GM19467 (cell line): ENCODE data around the gene UBP1.
"Not testable (repeated sequence)": the region's sequence is repeated elsewhere in the genome, so short reads cannot be mapped to it uniquely, and the experiment has no call there.

ENCODE experiments used
- ATAC-seq: cut with Tn5 transposase; IDR thresholded peaks from one replicate; pipeline ENCODE4 v1.9.1; 2021; ENCODE audit warnings: mild to moderate bottlenecking, moderate library complexity; ENCODE audit not compliant: unreplicated experiment

Gene UBP1

DNA sequence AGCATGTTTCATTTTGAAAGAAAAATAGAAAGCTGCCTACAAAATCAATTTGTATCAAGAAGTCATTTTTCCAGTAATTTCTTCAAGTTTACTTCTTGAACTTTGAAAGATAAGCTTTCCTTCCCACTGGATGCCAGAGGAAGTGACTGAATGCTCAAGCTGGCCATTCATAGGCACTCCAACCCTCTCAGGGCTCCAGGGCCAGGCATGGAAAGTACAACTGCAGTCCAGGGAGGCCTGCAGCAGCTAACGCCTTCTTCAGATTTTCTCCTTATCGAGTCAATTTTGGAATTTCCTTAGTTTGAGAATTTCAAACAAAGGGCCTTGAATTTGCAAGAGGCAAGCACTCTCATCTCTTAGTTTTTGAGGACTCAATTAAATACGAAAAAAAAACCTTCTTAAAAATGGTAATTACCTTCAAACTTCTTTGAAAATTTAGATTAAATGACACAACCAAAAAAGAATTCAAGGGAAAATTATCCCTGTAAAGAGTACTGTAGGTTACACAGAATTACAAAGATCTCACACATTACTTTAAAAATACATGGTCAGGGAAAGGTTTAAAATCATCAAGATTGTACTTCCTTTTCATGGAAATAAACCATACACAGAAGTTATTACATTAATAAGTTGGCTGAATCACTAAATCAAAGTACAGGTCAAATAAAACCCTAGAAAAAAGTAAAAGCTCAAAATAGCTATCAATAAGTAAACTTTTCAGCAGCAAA is 2.5 kb downstream of the UBP1 start:
- no peak for ATAC-seq

- no peak for ATAC-seq
Measured at GRCh38 chr3:33433843-33434242, 6.4 kb downstream of the UBP1 start.

DNA sequence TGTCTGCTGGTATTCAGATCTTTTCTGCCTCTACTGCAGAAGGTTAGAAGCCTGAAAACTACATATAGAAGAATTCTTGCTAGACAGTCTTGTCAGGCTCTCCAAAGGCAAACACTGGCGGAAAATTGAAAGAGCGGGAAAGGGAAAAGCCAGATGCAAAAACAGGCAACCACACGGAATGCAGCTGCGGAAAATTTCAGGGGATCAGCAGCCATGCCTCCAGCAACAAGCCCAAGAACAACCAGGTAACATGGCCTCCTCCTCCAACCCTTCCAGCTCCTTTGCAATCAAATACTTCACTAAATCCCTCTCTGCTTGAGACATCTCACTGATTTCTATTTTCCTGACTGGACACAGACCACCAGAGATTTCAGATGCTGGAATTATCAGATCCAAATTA is 9.6 kb downstream of the UBP1 start:
- ATAC-seq = no peak

- ATAC-seq = no peak
Measured at GRCh38 chr3:33430061-33430460, 10.1 kb downstream of the UBP1 start.

DNA sequence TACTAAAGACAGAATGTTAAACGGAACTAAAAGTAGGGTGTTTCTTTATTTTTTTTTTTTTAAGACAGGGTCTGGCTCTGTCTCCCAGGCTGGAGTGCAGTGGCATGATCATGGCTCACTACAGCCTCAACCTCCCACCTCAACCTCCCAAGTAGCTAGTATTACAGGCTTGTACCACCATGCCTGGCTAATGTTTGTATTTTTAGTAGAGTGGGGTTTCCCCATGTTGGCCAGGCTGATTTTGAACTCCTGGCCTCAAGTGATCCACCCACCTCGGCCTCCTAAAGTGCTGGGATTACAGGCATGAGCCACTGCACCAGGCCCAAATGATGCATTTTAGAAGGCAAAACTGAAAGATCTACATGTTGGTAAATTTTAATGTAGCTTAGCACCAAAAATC is 10.9 kb downstream of the UBP1 start:
- not testable (repeated sequence) for ATAC-seq

DNA sequence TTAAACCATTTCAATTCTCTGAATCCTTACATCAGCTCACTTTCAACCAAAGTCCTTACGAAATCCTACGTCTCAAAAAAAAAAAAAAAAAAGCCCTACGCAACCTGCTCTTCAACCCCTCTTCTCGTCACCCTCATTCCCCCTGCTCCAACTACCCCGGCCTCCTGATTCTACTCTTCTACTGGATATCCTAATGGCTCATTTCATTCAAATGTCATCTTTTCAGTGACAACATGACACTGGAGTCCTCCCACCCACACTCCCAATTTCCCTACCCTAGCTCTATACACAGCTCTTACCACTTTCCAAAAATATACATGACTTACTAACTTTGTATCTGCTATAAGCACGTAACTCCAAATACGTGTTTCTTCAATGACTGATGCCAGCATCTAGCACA is 11.5 kb downstream of the UBP1 start:
- no peak for ATAC-seq

DNA sequence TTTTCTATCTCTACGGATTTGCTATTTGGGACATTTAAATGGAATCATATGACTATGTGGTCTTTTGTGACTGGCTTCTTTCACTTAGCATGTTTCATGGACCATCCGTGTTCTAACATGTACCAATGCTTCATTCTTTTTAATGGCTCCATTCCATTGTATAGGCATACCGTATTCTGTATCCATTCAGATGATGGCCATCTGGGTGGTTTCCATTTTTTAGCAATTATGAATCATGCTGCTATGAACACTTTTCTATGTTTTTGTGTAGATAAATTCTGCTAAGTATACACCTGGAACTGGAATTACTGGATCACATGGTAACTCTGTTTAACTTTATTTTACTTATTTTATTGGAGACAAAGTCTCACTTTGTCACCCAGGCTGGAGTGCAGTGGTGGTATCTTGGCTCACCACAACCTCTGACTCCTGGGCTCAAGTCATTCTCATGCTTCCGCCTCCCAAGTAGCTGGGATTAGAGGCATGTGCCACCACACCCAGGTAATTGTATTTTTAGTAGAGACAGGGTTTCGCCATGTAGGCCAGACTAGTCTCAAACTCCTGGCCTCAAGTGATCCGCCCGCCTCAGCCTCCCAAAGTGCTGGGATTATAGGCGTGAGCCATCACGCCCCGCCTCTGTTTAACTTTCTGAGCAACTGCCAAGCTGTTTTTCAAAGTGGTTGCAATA is 13.4 kb downstream of the UBP1 start:
- ATAC-seq = no peak

DNA sequence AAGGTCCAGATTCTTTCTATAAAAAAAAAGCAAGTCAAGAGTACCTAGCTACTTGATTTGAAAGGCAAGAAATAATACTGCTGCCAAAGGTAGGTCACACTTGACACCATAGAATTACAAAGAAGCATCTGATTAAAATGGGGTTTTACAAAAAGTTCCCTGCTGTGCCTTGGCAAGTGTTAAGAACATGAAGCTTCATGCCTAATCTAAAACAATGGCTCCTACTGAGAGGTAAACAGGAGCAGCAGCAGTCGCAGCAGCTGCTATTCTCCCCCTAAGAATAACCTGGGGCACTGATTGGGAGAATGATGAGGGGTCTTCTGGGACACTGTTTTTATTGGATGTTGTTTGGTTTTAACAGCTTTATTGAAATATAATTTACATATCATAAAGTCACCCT is 14.1 kb downstream of the UBP1 start:
- ATAC-seq = no peak

GRCh38 chr3:33425453-33425852 is 14.8 kb downstream of the UBP1 start:
- no peak for ATAC-seq

DNA sequence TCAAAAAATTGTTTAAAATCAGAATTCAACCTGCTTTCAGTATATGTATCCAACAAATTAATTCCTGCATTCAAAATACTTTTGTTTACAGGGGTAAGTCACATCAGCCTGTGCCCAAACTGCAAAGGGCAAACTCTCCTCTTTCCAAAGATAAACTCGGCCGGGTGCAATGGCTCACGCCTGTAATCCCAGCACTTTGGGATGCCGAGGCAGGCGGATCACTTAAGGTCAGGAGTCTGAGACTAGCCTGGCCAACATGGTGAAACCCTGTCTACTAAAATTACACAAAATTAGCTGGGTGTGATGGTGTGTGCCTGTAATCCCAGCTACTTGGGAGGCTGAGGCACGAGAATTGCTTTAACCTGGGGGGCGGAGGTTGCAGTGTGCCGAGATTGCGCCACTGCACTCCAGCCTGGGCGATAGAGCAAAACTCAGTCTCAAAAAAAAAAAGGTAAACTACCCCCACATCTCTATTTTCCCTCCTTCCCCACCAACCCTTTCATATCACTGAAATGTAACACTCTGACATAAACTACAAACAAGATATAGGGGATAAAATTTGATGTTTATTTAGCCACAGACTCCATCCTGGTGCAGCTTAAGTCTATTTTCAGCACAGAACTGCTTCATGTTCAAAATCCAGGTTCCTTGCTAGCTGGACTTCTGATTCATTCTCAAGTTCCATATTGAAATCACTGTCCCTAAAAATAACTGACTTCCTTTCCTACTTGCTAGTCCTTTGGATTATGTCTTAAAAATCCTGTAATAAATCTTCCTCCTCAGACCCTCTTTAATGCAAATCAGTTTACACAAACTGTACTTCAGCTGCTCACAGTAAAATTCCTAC is 15.4 kb downstream of the UBP1 start:
- ATAC-seq = no peak

- ATAC-seq = no peak
Measured at GRCh38 chr3:33420966-33421365, 19.2 kb downstream of the UBP1 start.

GRCh38 chr3:33419948-33420347 is 20.3 kb downstream of the UBP1 start:
- no peak for ATAC-seq

DNA sequence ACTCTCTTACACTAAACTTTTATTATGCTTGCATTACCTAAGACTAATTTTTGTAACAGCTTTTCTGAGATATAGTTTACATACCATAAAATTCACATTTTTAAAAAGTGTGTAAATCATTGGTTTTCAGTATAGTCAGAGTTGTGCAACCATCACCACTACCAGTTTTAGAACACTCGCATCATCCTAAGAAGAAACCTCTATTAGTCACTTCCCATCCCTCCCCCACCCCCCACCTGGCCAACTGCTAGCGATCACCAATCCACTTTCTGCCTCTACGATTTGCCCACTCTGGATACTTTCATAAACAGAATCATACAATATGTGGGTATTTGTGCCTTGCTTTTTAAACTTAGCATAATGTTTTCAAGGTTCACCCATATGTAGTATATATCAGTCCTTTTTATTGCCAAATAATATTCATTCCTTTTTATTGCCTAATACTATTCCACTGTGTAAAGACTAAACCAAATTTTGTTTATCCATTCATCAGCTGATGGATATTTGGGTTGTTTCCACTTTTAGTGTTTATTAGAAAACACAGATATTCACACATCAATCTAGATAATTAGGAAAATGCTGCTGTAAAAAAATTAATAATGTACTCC is 23.0 kb downstream of the UBP1 start:
- ATAC-seq = no peak

DNA sequence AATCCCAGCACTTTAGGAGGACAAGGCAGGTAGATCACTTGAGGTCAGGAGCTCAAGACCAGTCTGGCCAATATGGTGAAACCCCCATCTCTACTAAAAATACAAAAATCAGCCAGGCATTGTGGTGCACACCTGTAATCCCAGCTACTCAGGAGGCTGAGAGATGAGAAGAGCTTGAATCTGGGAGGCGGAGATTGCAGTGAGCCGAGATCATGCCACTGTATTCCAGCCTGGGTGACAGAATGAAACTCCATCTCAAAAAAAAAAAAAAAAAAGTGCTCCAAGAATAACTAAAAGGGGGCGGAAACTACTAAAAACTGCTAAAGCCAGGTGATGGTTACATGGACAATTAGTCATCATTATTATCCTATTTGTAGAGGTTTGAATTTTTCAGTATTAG is 29.4 kb downstream of the UBP1 start:
- not testable (repeated sequence) for ATAC-seq

- no peak for ATAC-seq
Measured at GRCh38 chr3:33403756-33404155, 36.4 kb downstream of the UBP1 start.

GRCh38 chr3:33402936-33403335 is 37.3 kb downstream of the UBP1 start:
- ATAC-seq = no peak

- no peak for ATAC-seq
Measured at GRCh38 chr3:33401781-33402180, 38.4 kb downstream of the UBP1 start.

- ATAC-seq = no peak
Measured at GRCh38 chr3:33398410-33398809, 41.8 kb downstream of the UBP1 start.

DNA sequence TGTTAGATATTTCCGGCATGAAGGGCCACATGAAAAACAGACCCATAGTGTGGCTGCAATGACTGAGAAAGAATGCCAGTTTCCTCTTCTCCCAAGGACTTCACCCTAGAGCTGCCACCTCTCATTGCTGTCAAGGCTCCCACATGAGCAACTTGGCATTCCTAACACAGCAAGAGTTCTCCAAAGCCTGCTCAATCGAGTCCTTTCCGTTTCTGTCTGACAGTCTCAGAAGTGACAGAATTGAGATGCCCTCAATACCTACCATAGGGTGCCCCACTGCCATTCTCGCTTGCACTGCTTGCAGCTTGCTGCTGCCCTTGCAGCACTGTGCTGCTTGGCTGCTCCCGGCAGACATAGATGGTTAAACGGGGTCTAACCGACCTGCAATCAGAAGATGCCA is 44.3 kb downstream of the UBP1 start:
- ATAC-seq = no peak

DNA sequence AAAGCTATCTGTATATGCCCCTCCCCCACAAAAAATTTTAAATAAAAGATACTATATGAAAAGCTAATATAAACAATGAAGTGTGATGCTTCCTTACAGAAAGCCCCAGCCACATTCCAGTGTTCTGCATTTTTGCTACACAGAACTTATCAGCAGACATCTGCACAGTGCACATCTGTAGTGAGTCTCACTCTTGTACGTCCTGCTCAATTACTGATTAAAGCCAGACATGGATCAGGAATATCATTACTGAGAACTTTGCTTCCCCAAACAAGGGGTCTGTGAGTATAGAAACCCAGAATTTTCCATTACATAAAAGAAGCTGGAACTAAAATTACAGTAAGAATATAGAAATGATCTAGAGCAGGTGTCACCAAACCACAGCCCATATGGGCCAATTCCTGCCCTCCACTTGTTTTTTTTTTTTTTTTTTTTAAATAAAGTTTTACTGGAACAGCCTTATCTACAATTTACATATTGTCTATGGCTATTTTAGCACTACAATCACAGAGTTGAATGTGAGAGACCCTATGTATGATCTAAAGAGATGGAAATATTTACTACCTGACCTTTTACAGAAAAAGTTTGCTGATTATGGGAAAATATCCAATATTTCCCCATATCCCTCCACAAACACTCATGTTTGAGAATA is 45.7 kb downstream of the UBP1 start:
- no peak for ATAC-seq

- no peak for ATAC-seq
Measured at GRCh38 chr3:33392703-33393125, 47.5 kb downstream of the UBP1 start.
